ENCODE results near the gene KIF17. TPM values are rescaled to one million over a fixed set of nuclear protein-coding genes. Genes with fewer than 3 reads are reported as not detected.
A peak's percentile ranks its signal among the peaks of the same experiment; 100 is the strongest.

Gene KIF17
- total RNA-seq, 1 donor from 2014 or later: 9.3 TPM

- no peak for DNase-seq (ENCODE audit: extremely low read depth, low read depth, low spot score)
Observed at GRCh38 chr1:20663969-20664715, 53.7 kb downstream of the KIF17 start.

DNA sequence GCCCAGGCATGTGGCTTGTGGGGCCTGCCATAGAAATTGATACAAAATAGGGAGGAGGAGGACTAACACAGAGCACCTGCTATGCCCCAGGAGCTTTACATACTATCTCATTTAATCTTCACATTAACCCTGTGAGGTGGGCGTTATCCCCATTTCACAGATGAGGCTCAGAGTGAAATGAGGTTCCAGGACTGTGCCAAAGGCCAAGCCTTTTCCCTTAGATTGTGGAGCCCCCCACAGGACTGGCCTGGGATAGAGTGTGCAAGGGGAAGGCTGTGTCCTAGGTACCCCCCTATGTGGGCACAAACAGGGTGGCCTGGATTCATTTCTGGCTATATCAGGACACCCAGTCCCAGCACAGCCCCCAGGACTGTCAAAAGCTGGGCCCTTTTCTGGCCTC, 54.4 kb downstream of the KIF17 start:
- DNase-seq (ENCODE audit: extremely low read depth, low read depth, low spot score): no peak

DNA sequence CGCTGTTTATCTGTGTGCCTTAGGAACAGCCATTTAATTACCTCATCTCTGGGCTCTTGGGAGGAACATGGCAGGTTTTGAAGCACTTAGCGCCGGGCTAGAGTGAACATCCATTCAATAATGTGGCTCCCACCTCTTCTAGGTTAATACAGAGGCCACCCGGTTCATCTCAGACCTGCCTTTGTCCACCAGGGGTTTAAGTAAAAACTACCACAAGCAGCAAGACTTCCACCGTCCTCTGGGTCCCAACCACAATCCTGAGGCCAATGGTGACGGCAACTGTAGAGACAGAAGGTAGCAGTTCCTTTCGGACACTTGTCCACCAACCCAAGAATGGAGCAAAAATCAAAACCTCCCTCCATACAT, 55.7 kb downstream of the KIF17 start:
- no peak for DNase-seq (ENCODE audit: extremely low read depth, low read depth, low spot score)

- peak; percentile 83 for DNase-seq (ENCODE audit: extremely low read depth, low read depth, low spot score)
Observed at GRCh38 chr1:20661207-20662109, 56.3 kb downstream of the KIF17 start, which contains the start of gene DDOST. DDOST (minus strand) TSS chr1:20661369; CDS start chr1:20661350, 19 bp downstream.

- DNase-seq (ENCODE audit: extremely low read depth, low read depth, low spot score): no peak
Observed at GRCh38 chr1:20660847-20661206, 57.0 kb downstream of the KIF17 start.

- DNase-seq (ENCODE audit: extremely low read depth, low read depth, low spot score): no peak
Observed at GRCh38 chr1:20660363-20660762, 57.4 kb downstream of the KIF17 start.

- DNase-seq (ENCODE audit: extremely low read depth, low read depth, low spot score): no peak
Observed at GRCh38 chr1:20658166-20658915, 59.5 kb downstream of the KIF17 start.

DNA sequence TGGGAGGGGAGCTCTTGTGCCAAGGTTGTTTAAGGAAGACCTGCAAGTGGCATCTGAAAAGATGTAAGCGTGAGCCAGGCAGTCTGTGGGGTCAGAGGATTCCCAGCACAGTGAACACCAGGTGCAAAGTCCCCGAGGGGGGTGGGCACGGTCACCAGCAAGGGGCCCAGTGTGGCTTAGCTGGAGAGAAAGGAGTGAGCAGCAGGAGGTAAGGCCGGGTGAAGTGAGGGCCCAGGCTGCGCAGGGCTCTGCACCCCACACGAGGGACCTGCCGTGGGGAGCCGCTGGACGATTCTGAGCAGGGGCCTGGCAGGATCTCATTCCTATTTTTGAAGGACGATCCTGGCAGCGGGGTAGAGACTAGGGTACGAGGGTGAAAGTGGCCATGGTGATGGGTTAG, 60.8 kb downstream of the KIF17 start:
- no peak for DNase-seq (ENCODE audit: extremely low read depth, low read depth, low spot score)

- DNase-seq (ENCODE audit: extremely low read depth, low read depth, low spot score): no peak
Observed at GRCh38 chr1:20654104-20654690, 63.6 kb downstream of the KIF17 start.

DNA sequence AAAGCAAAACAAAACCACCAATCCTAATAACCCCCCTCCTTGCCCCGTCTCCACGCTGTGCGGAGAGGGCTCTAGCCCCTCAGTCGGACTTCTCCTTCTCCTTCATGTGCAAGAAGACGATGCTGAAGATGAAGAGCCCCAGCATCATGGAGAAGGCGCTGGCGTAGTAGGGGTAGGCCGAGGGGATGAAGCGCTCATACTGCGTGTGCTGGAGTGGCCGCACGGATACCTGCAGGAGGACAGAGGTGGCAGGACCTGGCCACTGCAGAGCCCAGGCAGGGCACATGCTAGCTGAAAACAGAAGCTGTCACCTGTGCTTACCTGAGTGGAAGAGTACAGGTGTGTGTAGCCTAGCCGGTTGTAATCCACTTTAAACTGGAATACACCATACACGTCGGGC, 65.5 kb downstream of the KIF17 start:
- no peak for DNase-seq (ENCODE audit: extremely low read depth, low read depth, low spot score)

- no peak for DNase-seq (ENCODE audit: extremely low read depth, low read depth, low spot score)
Observed at GRCh38 chr1:20648946-20649345, 68.9 kb downstream of the KIF17 start.

DNA sequence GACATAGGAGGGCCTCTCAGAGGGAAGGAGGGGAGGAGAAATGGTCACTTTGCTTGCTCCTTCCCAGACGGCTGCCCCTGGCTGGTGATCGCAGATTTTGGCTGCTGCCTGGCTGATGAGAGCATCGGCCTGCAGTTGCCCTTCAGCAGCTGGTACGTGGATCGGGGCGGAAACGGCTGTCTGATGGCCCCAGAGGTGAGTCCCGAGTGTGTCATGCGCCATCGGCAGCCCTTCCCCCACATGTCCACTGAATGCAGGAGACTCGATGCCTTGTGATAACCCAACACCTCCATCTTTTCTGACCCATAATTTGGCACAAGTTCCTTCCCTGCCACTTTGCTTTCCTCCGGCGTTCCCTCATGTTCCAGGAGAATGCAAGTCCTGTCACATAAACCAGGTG, 69.4 kb downstream of the KIF17 start:
- DNase-seq (ENCODE audit: extremely low read depth, low read depth, low spot score): no peak

DNA sequence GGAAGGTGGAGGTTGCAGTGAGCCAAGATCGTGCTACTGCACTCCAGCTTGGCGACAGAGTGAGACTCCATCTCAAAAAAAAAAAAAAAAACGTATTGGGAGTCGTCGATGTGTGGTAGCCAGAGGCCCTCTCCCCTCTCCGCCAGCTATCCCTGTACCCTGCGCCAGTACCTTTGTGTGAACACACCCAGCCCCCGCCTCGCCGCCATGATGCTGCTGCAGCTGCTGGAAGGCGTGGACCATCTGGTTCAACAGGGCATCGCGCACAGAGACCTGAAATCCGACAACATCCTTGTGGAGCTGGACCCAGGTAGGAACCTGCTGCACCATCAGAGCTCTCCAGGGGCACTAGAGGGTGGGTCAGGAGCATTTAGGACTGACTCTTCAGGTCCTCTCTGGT, 72.4 kb downstream of the KIF17 start:
- DNase-seq (ENCODE audit: extremely low read depth, low read depth, low spot score): no peak

- DNase-seq (ENCODE audit: extremely low read depth, low read depth, low spot score): no peak
Observed at GRCh38 chr1:20644416-20644815, 73.4 kb downstream of the KIF17 start.

- DNase-seq (ENCODE audit: extremely low read depth, low read depth, low spot score): no peak
Observed at GRCh38 chr1:20643080-20643479, 74.7 kb downstream of the KIF17 start.

GRCh38 chr1:20641975-20642374, 75.8 kb downstream of the KIF17 start:
- no peak for DNase-seq (ENCODE audit: extremely low read depth, low read depth, low spot score)

- DNase-seq (ENCODE audit: extremely low read depth, low read depth, low spot score): peak; percentile 37
Observed at GRCh38 chr1:20640183-20640597, 77.6 kb downstream of the KIF17 start.

GRCh38 chr1:20636785-20637347, 80.9 kb downstream of the KIF17 start:
- DNase-seq (ENCODE audit: extremely low read depth, low read depth, low spot score): no peak

DNA sequence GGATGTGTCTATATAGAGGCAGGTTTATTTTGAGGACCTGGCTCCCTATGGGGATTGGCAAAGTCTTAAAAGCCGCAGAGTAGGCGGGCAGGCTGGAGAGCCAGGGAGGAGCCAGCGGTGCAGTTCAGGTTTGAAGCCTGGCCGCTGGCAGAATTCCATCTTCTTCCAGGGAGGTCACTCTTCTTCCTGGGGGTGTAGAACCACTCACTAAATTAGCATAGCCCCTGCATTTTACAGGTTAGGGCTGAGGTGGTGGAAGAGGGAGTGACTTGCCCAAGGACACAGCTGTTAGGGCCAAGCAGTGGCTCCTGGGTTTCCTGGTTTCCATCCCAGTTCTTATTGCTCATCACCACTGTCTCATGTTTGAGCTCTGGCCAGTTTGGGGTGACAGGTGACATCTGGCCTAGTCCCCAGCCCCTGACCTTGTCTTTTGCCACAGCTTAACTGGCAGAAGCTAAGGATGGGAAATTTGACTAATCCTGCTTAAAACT, 83.2 kb downstream of the KIF17 start:
- DNase-seq (ENCODE audit: extremely low read depth, low read depth, low spot score): no peak

DNA sequence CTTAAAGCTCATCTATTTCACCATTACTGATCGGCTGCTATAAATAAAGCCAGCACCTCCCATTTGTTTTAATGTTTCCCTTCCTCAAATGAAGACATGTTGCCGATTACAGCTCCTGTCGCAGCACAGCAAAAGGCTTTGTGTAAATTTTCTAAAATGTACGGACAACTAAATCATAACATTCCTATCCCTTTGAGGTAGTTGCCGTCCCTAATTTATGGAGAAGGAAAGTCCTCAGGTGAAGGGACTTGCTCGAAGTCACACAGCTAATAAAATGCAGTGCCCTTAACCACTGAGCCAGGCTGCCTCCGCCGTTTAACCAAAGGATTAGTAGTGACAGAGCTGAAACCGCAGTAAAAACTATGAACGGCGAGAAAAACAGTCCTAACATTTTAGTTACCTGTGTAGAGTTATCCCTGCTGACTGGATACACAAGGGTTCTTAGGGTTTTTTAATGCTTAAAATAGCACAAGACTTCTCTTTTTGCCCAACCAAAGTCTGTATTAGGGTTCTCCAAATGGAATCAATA, 83.7 kb downstream of the KIF17 start:
- no peak for DNase-seq (ENCODE audit: extremely low read depth, low read depth, low spot score)
